Measurements from ENCODE around the gene RAMP2.
A peak's percentile ranks its signal among the peaks of the same experiment; 100 is the strongest.
"Not testable (repeated sequence)": the region's sequence is repeated elsewhere in the genome, so short reads cannot be mapped to it uniquely, and the experiment has no call there.

RAMP2 gene

GRCh38 chr17:42769964-42770363 is 8.9 kb downstream of the RAMP2 start:
- DNase-seq: not testable (repeated sequence)

GRCh38 chr17:42772945-42773289 is 11.9 kb downstream of the RAMP2 start:
- no peak for DNase-seq

- DNase-seq: peak; percentile 88
These were observed 12.4 kb downstream of the RAMP2 start, which contains the start of gene VPS25 for GRCh38 chr17:42773290-42774035. TSS of gene VPS25 (plus strand) at chr17:42773449. CDS start at chr17:42773476, 27 bp downstream.

- no peak for DNase-seq
These were observed 13.2 kb downstream of the RAMP2 start for GRCh38 chr17:42774066-42774745.

GRCh38 chr17:42775534-42776098 is 14.6 kb downstream of the RAMP2 start:
- DNase-seq: peak; percentile 16

GRCh38 chr17:42778570-42778969 is 17.5 kb downstream of the RAMP2 start:
- DNase-seq: no peak

- DNase-seq: no peak
These were observed 18.4 kb downstream of the RAMP2 start for GRCh38 chr17:42779304-42779935.

GRCh38 chr17:42779936-42780850 is 19.2 kb downstream of the RAMP2 start, which contains the start of gene WNK4:
TSS of gene WNK4 (plus strand) at chr17:42780610. CDS start at chr17:42780699, 89 bp downstream.
- DNase-seq: no peak

- no peak for DNase-seq
These were observed 20.0 kb downstream of the RAMP2 start for GRCh38 chr17:42780851-42781638.

GRCh38 chr17:42781639-42782165 is 20.7 kb downstream of the RAMP2 start:
- DNase-seq: no peak

GRCh38 chr17:42782166-42783061 is 21.4 kb downstream of the RAMP2 start:
- DNase-seq: no peak

- no peak for DNase-seq
These were observed 22.2 kb downstream of the RAMP2 start for GRCh38 chr17:42783062-42783790.

GRCh38 chr17:42783791-42784138 is 22.7 kb downstream of the RAMP2 start:
- DNase-seq: no peak

GRCh38 chr17:42784409-42784808 is 23.4 kb downstream of the RAMP2 start:
- no peak for DNase-seq

GRCh38 chr17:42784811-42785592 is 24.0 kb downstream of the RAMP2 start:
- no peak for DNase-seq

- DNase-seq: no peak
These were observed 26.2 kb downstream of the RAMP2 start for GRCh38 chr17:42787266-42787665.

- no peak for DNase-seq
These were observed 30.9 kb downstream of the RAMP2 start for GRCh38 chr17:42791948-42792347.

GRCh38 chr17:42792545-42792944 is 31.5 kb downstream of the RAMP2 start:
- no peak for DNase-seq

GRCh38 chr17:42795061-42795460 is 34.0 kb downstream of the RAMP2 start:
- DNase-seq: no peak

All from hematopoietic multipotent progenitor cell treated with erythropoietin and hydrocortisone succinate and interleukin-3 and kit ligand, for 8 days (in vitro differentiated cells).